ENCODE results near the gene URAD.

Gene URAD

GRCh38 chr13:27960362-27961226 is 27.9 kb downstream of the URAD start:
- no peak for TF ChIP-seq SPI1 (IDR thresholded peaks at IDR 0.05; ENCODE audit: borderline replicate concordance, low read depth)
- TF ChIP-seq CTCF (IDR thresholded peaks at IDR 0.05; ENCODE audit: insufficient read depth, low read length): peak; percentile 57
- Histone ChIP-seq H3K27ac (replicated peaks) (no peak overlapping the region; the same call in 1 of the 2 replicates), H3K4me3 (replicated peaks; ENCODE audit: insufficient read depth, low read length) (peak overlapping the region; percentile 45), H3K27me3 (ENCODE audit: insufficient read depth, poor library complexity, severe bottlenecking) (peaks cover 57% of the 10 kb centered on the region)
- peak; percentile 50 to 78 for DNase-seq (ENCODE audit: low read depth in 1 of 2, low spot score in 1 of 2)

- TF ChIP-seq REST (IDR thresholded peaks at IDR 0.05; ENCODE audit: insufficient replicate concordance, low read depth) (no peak), CTCF (IDR thresholded peaks at IDR 0.05; ENCODE audit: insufficient read depth, low read length) (no peak), SPI1 (IDR thresholded peaks at IDR 0.05; ENCODE audit: borderline replicate concordance, low read depth) (no peak), POLR2AphosphoS5 (IDR thresholded peaks at IDR 0.05; ENCODE audit: low read depth) (no peak)
- no peak overlapping the region for H3K27ac ChIP-seq (replicated peaks)
- no peak for DNase-seq (ENCODE audit: low read depth in 1 of 2, low spot score in 1 of 2)
- peaks cover 57% of the 10 kb centered on the region for H3K27me3 ChIP-seq (ENCODE audit: insufficient read depth, poor library complexity, severe bottlenecking)
- peak overlapping the region; percentile 45 for H3K4me3 ChIP-seq (replicated peaks; ENCODE audit: insufficient read depth, low read length)
Measured at GRCh38 chr13:27959976-27960361, 28.5 kb downstream of the URAD start.

- TF ChIP-seq GABPA (IDR thresholded peaks at IDR 0.05; ENCODE audit: low read depth) (no peak), POLR2AphosphoS5 (IDR thresholded peaks at IDR 0.05; ENCODE audit: low read depth) (no peak), SPI1 (IDR thresholded peaks at IDR 0.05; ENCODE audit: borderline replicate concordance, low read depth) (no peak), CTCF (IDR thresholded peaks at IDR 0.05; ENCODE audit: insufficient read depth, low read length) (no peak), REST (IDR thresholded peaks at IDR 0.05; ENCODE audit: insufficient replicate concordance, low read depth) (no peak)
- Histone ChIP-seq H3K27me3 (ENCODE audit: insufficient read depth, poor library complexity, severe bottlenecking) (peaks cover 37% of the 10 kb centered on the region), H3K4me3 (replicated peaks; ENCODE audit: insufficient read depth, low read length) (no peak overlapping the region), H3K27ac (replicated peaks) (no peak overlapping the region)
- no peak for DNase-seq (ENCODE audit: low read depth in 1 of 2, low spot score in 1 of 2)
Measured at GRCh38 chr13:27956576-27957300, 31.8 kb downstream of the URAD start.
